GM12872 (cell line): Measurements from ENCODE around the gene KLHL17.

Experiments
- CTCF ChIP-seq: IDR thresholded peaks from 3 replicates; pipeline ENCODE4 v1.5.1; 2011; ENCODE audit warnings: low read depth, mild to moderate bottlenecking, low read length, moderate library complexity; ENCODE audit not compliant: insufficient read depth

The KLHL17 gene

GRCh38 chr1:945688-946556 lies 14.5 kb upstream of the KLHL17 start:
- TF ChIP-seq CTCF = no peak

GRCh38 chr1:947958-948357 lies 12.4 kb upstream of the KLHL17 start:
- TF ChIP-seq CTCF = no peak

DNA sequence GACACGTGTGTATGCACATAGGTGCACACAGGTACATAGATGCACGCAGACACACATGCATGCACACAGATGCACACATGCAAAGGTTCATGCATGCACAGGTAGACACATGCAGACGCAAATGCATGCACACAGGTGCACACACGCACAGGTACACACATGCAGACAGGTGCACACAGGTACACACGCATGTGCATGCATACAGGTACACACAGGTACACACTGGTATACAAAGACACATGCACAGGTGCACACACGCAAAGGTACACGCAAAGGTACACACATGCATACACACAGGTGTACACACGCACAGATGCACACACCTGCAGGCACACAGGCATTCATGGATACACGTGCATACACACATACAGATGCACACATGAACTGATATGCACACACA lies 10.1 kb upstream of the KLHL17 start:
- TF ChIP-seq CTCF = no peak

DNA sequence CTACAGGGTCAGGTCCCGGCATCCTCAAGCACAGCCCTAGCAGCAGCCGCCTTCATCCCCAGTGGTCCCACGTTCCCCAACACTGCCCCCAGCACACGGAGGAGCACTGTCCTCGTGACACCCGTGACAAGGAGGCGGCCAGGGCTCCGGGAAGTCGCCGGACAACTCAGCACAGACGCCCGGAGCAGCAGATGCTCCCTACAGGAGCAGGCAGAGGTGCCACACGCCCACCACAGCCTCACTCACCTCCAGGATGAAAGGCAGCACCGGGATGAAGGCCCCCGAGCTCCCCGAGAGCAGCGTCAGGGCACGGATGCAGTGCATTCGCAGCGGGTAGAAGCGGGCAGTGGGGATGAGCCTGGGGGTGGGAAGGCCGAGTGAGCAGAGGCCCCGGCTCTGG lies 9.5 kb upstream of the KLHL17 start:
- no peak for TF ChIP-seq CTCF

GRCh38 chr1:951364-951763 lies 9.0 kb upstream of the KLHL17 start:
- TF ChIP-seq CTCF = no peak

DNA sequence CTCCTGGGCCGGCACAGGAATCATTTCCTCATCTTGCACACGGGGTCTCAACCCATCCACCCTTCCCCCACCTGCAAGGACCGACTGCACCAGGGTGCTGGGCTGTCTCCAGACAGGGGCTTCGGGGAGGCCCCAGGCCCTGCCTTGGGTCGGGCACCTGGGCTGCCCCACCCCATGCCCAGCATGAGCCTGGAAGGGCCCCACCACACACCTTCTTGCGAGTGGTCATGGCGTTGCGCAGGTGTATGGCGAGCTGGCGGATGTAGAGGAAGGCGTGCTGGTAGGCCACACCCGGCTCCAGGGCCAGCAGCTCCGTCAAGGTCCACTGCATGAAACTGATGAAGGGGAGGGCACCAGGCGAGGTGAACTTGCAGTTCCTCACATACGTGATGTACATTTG lies 8.2 kb upstream of the KLHL17 start:
- TF ChIP-seq CTCF = no peak

DNA sequence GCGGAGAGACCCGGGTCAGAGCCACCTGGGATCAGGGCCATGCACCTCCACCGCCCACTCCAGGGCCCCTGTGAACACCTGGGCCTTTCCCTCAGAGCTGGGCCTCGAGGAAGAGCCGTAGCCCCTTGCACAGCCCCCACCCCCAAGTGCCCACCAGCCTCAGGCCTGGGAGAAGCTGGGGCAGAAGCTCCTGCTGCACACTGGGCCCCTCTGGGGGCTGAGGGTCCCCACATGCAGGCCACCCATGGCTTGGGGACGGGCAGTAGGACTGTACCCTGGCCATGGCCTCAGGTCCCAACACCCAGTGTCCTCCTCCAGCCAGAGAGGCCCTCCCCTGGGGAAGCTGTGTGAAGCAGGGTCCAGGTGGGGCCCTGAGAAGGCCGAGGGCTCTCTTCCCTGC lies 7.8 kb upstream of the KLHL17 start:
- TF ChIP-seq CTCF = no peak
